H1 (cell line): ENCODE results near the gene TRIP13. TPM values are rescaled to one million over a fixed set of nuclear protein-coding genes. Genes with fewer than 3 reads are reported as not detected.
A peak's percentile ranks its signal among the peaks of the same experiment; 100 is the strongest.

ENCODE experiments used
- CTCF ChIA-PET: fragments of 300-600 bp; sonication (Branson Sonifier 250); formaldehyde crosslinking; loops from one replicate; lab custom pipeline; 2021; ENCODE audit not compliant: partially characterized antibody; lab: Charles Lee
- POLR2A ChIA-PET: fragments of 300-600 bp; sonication (Branson Sonifier 250); formaldehyde crosslinking; loops from one replicate; lab custom pipeline; 2021; ENCODE audit warnings: inconsistent platforms; ENCODE audit not compliant: partially characterized antibody; lab: Charles Lee
- DNase-seq, 2 experiments: peaks; one replicate each; pipeline versions ENCODE4 v3.0.0 to v3.0.0-alpha.2; 2010 to 2022; ENCODE audit warnings: low spot score in 2 of 2, low read depth in 1 of 2, mixed read lengths in 1 of 2
- FAIRE-seq: peaks from 2 replicates; lab custom pipeline; 2011; peaks lifted over from hg19 to GRCh38; lab: Jason Lieb, UNC
- H2AFZ ChIP-seq: 2 replicates; pipeline ENCODE4 v1.8.1; 2012; ENCODE audit warnings: low read length, inconsistent platforms
- H2AK5ac ChIP-seq: 2 replicates; pipeline ENCODE4 v1.6.1; 2013; ENCODE audit warnings: low read depth, low read length
- H2BK120ac ChIP-seq: replicated peaks from 2 replicates; pipeline ENCODE3; 2013; ENCODE audit warnings: low read depth, low read length, inconsistent platforms
- H2BK12ac ChIP-seq: 2 replicates; pipeline ENCODE4 v1.6.1; 2013; ENCODE audit warnings: low read depth, low read length
- H2BK15ac ChIP-seq: 2 replicates; pipeline ENCODE4 v1.6.1; 2013; ENCODE audit warnings: low read length
- H2BK20ac ChIP-seq: 2 replicates; pipeline ENCODE4 v1.6.1; 2013; ENCODE audit warnings: low read length
- H2BK5ac ChIP-seq: 2 replicates; pipeline ENCODE4 v1.6.1; 2013; ENCODE audit warnings: low read depth, low read length
- H3K14ac ChIP-seq: 2 replicates; pipeline ENCODE4 v1.6.1; 2013; ENCODE audit warnings: inconsistent platforms; ENCODE audit not compliant: insufficient read length
- H3K18ac ChIP-seq: 2 replicates; pipeline ENCODE4 v1.6.1; 2013; ENCODE audit warnings: low read length; ENCODE audit errors: extremely low read depth
- H3K23ac ChIP-seq: 2 replicates; pipeline ENCODE4 v1.6.1; 2013; ENCODE audit warnings: inconsistent platforms; ENCODE audit not compliant: insufficient read length
- H3K23me2 ChIP-seq: 2 replicates; pipeline ENCODE4 v1.6.1; 2013; ENCODE audit warnings: low read depth, low read length
- H3K27ac ChIP-seq: 2 replicates; pipeline ENCODE4 v1.6.1; 2011; ENCODE audit warnings: low read depth, low read length, inconsistent platforms
- H3K27me3 ChIP-seq, 4 experiments: replicated peaks in 1 of 4; 1 replicate in 1 of 4; 2 replicates in 3 of 4; pipeline versions ENCODE4 v1.6.1 to v1.8.1; 2011 to 2013; ENCODE audit warnings: low read length in 3 of 4, mild to moderate bottlenecking in 3 of 4, inconsistent platforms in 2 of 4, mixed read lengths in 2 of 4, moderate library complexity in 1 of 4; ENCODE audit not compliant: control insufficient read depth in 3 of 4, insufficient read depth in 3 of 4; ENCODE audit errors: extremely low read depth in 1 of 4
- H3K36me3 ChIP-seq, 4 experiments: 2 replicates each; pipeline versions ENCODE4 v1.6.1 to v1.8.1; 2011 to 2013; ENCODE audit warnings: mild to moderate bottlenecking in 4 of 4, low read length in 3 of 4, moderate library complexity in 2 of 4, control low read depth in 1 of 4, inconsistent platforms in 1 of 4; ENCODE audit not compliant: insufficient read depth in 4 of 4, control insufficient read depth in 2 of 4
- H3K4ac ChIP-seq: replicated peaks from 2 replicates; pipeline ENCODE3; 2013; ENCODE audit warnings: low read length, low read depth, mixed read lengths, inconsistent platforms; ENCODE audit not compliant: insufficient read length
- H3K4me1 ChIP-seq, 4 experiments: replicated peaks in 1 of 4; 1 replicate in 1 of 4; 2 replicates in 3 of 4; pipeline versions ENCODE4 v1.6.1 to v1.8.1; 2011 to 2013; ENCODE audit warnings: low read length in 3 of 4, inconsistent platforms in 2 of 4, mixed read lengths in 1 of 4; ENCODE audit not compliant: insufficient read depth in 4 of 4, control insufficient read depth in 3 of 4
- H3K4me2 ChIP-seq, 2 experiments: 2 replicates each; pipeline versions ENCODE4 v1.6.1 to v1.8.1; 2011 to 2013; ENCODE audit warnings: low read depth in 2 of 2, low read length in 2 of 2, control low read depth in 1 of 2, inconsistent platforms in 1 of 2, mild to moderate bottlenecking in 1 of 2; ENCODE audit not compliant: insufficient read depth in 1 of 2
- H3K4me3 ChIP-seq, 4 experiments: fragments of 200-600, 300-600 bp in 1 of 4; sonication (generic), shearing (Covaris generic), sonication (Bioruptor Twin) in 1 of 4; 2 replicates each; pipeline versions ENCODE4 v1.5.1 to v1.8.1; 2011 to 2016; ENCODE audit warnings: low read length in 4 of 4, low read depth in 3 of 4, control low read depth in 2 of 4, inconsistent platforms in 2 of 4, mild to moderate bottlenecking in 2 of 4, mixed read lengths in 1 of 4, moderate library complexity in 1 of 4; ENCODE audit not compliant: insufficient read depth in 2 of 4; ENCODE audit errors: extremely low read depth in 1 of 4
- H3K56ac ChIP-seq: replicated peaks from 2 replicates; pipeline ENCODE3; 2013; ENCODE audit warnings: low read depth, mild to moderate bottlenecking, mixed read lengths, low read length, inconsistent platforms; ENCODE audit not compliant: insufficient read length
- H3K79me1 ChIP-seq: 2 replicates; pipeline ENCODE4 v1.6.1; 2013; ENCODE audit warnings: low read depth, low read length, control low read depth
- H3K79me2 ChIP-seq, 2 experiments: 2 replicates each; pipeline versions ENCODE4 v1.6.1 to v1.8.1; 2012 to 2013; ENCODE audit warnings: low read length in 2 of 2, mild to moderate bottlenecking in 2 of 2, inconsistent platforms in 1 of 2; ENCODE audit not compliant: insufficient read depth in 2 of 2, control insufficient read depth in 1 of 2
- H3K9ac ChIP-seq, 4 experiments: replicated peaks in 1 of 4; 1 replicate in 1 of 4; 2 replicates in 3 of 4; pipeline versions ENCODE4 v1.6.1 to v1.8.1; 2011 to 2013; ENCODE audit warnings: low read depth in 3 of 4, low read length in 3 of 4, control low read depth in 2 of 4, mild to moderate bottlenecking in 2 of 4, moderate library complexity in 2 of 4, inconsistent platforms in 1 of 4; ENCODE audit errors: extremely low read depth in 1 of 4
- H3K9me3 ChIP-seq, 2 experiments: 2 replicates each; pipeline versions ENCODE4 v1.6.1 to v1.8.1; 2012 to 2013; ENCODE audit warnings: mild to moderate bottlenecking in 2 of 2, moderate library complexity in 2 of 2, control low read depth in 1 of 2, inconsistent platforms in 1 of 2, low read depth in 1 of 2, low read length in 1 of 2, mixed read lengths in 1 of 2; ENCODE audit not compliant: insufficient read depth in 2 of 2
- H4K20me1 ChIP-seq, 2 experiments: replicated peaks in 1 of 2; 2 replicates each; pipeline versions ENCODE3 to v1.8.1; 2011 to 2013; ENCODE audit warnings: inconsistent platforms in 2 of 2, low read length in 2 of 2, mild to moderate bottlenecking in 1 of 2; ENCODE audit not compliant: insufficient read depth in 2 of 2, control insufficient read depth in 1 of 2
- H4K5ac ChIP-seq: 2 replicates; pipeline ENCODE4 v1.6.1; 2013; ENCODE audit warnings: low read length, low read depth, mixed read lengths, inconsistent platforms; ENCODE audit not compliant: insufficient read length
- H4K8ac ChIP-seq: 2 replicates; pipeline ENCODE4 v1.8.0; 2013; ENCODE audit warnings: mild to moderate bottlenecking, moderate library complexity, low read length, inconsistent platforms; ENCODE audit not compliant: insufficient read depth; ENCODE audit errors: extremely low read depth
- H4K91ac ChIP-seq: replicated peaks from 2 replicates; pipeline ENCODE3; 2013; ENCODE audit warnings: low read length, mixed read lengths, inconsistent platforms; ENCODE audit not compliant: insufficient read length
- EP300 ChIP-seq, 2 experiments: IDR thresholded peaks; 1 replicate in 1 of 2; 2 replicates in 1 of 2; pipeline ENCODE4 v1.6.1; 2011 to 2012; ENCODE audit warnings: low read depth in 2 of 2, low read length in 2 of 2, mild to moderate bottlenecking in 2 of 2, borderline replicate concordance in 1 of 2, inconsistent platforms in 1 of 2, moderate library complexity in 1 of 2
- EZH2 ChIP-seq: fragments of 200-600 bp; sonication (generic); IDR thresholded peaks from 2 replicates; pipeline ENCODE4 v1.7.1; 2012; ENCODE audit warnings: low read depth, mild to moderate bottlenecking, moderate library complexity, low read length, inconsistent platforms; ENCODE audit not compliant: severe bottlenecking
- GTF2F1 ChIP-seq: IDR thresholded peaks from 2 replicates; pipeline ENCODE4 v1.6.1; 2012; ENCODE audit warnings: low read depth, low read length, improper control_type of control experiment, borderline replicate concordance
- SIX5 ChIP-seq: IDR thresholded peaks from 2 replicates; pipeline ENCODE4 v1.6.1; 2011; ENCODE audit warnings: mild to moderate bottlenecking, low read depth, low read length
- SP1 ChIP-seq: IDR thresholded peaks from 2 replicates; pipeline ENCODE4 v1.6.1; 2011; ENCODE audit warnings: low read depth, low read length
- WGBS, 2 experiments: shearing (Covaris generic) in 1 of 2; methylation state at CpG; one replicate each; pipeline versions ENCODE4 v1.1.6 to v1.1.7; 2013 to 2015; ENCODE audit warnings: low lambda C conversion rate in 2 of 2, mixed read lengths in 2 of 2, inconsistent platforms in 1 of 2, low coverage in 1 of 2, missing lambda C conversion rate in 1 of 2; ENCODE audit not compliant: insufficient replicate concordance in 2 of 2, insufficient coverage in 1 of 2, insufficient read length in 1 of 2; ENCODE audit errors: extremely low coverage in 1 of 2, missing lambda C conversion rate in 1 of 2; 5-methylcytosine and 5-hydroxymethylcytosine counted together
- polyA plus RNA-seq, 7 experiments: library from polyadenylated mRNA; depleted of rRNA in 3 of 7; stranded (reverse) in 5 of 7; unstranded in 2 of 7; fragments of >200 nt in 5 of 7; fragments of 200-250 nt in 2 of 7; gene quantifications; 1 replicate in 5 of 7; 2 replicates in 1 of 7; 4 replicates in 1 of 7; pipeline versions ENCODE4 v1.2.1 to v1.2.3, GENCODE V29; 2011 to 2013; ENCODE audit warnings: missing spikeins in 2 of 7, mixed read lengths in 2 of 7
- total RNA-seq: library from RNA; stranded (reverse); fragmentation: NEBNext Ultra II Directional; extraction: Animal tissue kit (Norgen Biotek cat#: 25700); gene quantifications from 2 replicates; pipeline ENCODE4 v1.2.1, GENCODE V29; 2021

Gene TRIP13
- total and polyA plus RNA-seq, 2 of the 8 experiments (the other 6 are each of a cell fraction or from before 2014, with no cell fraction given), result 20.0 to 39.2 TPM

DNA sequence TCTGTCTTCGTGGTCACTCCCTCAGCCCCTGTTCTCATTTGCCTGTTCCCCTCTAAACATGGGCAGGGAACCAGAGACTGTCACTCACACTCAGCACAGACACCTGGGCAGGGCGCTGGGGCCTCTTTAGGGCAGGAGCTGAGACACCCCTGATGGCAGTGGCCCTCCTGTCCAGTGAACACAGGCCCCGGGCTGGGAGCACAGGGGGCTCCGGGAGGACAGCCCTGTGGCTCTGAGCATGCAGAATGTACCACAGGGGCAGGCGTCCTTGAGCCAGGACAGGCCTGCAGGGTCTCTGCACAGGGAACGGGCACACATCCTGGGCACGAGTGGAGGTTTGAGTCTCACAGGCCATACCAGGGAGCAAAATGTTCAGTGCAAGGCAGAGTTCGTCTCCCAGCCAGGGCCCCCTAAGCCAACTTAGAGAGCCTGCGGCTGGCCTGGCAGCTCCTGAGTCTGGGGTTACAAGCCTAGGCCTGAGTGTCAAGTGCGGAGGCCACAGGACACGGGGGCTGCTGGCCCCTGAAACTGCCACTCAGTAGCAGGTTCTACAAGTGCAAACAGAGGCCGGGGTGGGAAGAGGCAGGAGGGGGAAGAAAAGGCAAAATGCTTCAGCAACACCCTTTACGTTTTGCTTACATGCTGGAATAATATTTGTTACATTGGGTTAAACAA is 60.0 kb downstream of the TRIP13 start:
- H3K4me1 ChIP-seq, result no peaks in the 10 kb centered on the region
- no peaks in the 10 kb centered on the region for H3K36me3 ChIP-seq
- H3K4me2 ChIP-seq, result no peak overlapping the region
- no peaks in the 10 kb centered on the region for H3K23me2 ChIP-seq
- no peak overlapping the region for H4K5ac ChIP-seq
- H3K27me3 ChIP-seq, result no peaks in the 10 kb centered on the region
- 93% methylated on average over 13 of the region's 13 CpGs; no CpG with 5 or more reads in 1 of the 2 experiments for WGBS, 2 experiments
- no peak overlapping the region for H3K27ac ChIP-seq
- H2BK12ac ChIP-seq, result no peak overlapping the region
- H4K91ac ChIP-seq, result no peak overlapping the region
- no peak overlapping the region for H3K4me3 ChIP-seq
- no peak overlapping the region for H3K56ac ChIP-seq
- H3K79me1 ChIP-seq, result no peaks in the 10 kb centered on the region
- ChIA-PET CTCF (interaction anchor here (1.2 to 1.6 kb wide), 4 partner anchors 29 to 220 kb away, joined by 3 to 5 read pairs (median 4); no protein-coding TSS in a partner anchor), POLR2A (no interaction called here)
- H2BK5ac ChIP-seq, result no peak overlapping the region
- H3K4ac ChIP-seq, result no peak overlapping the region
- no peaks in the 10 kb centered on the region for H4K20me1 ChIP-seq
- H2BK20ac ChIP-seq, result no peak overlapping the region
- H4K8ac ChIP-seq, result peak overlapping the region; percentile 86
- H3K23ac ChIP-seq, result no peak overlapping the region
- H3K14ac ChIP-seq, result no peak overlapping the region
- H2BK120ac ChIP-seq, result no peak overlapping the region
- no peak overlapping the region for H3K18ac ChIP-seq
- no peak overlapping the region for H2BK15ac ChIP-seq
- H2AFZ ChIP-seq, result no peak overlapping the region
- DNase-seq (no peak), FAIRE-seq (no peak)
- H3K9ac ChIP-seq, result no peak overlapping the region
- no peak overlapping the region for H2AK5ac ChIP-seq
- H3K9me3 ChIP-seq, result no peaks in the 10 kb centered on the region
- no peaks in the 10 kb centered on the region for H3K79me2 ChIP-seq
- TF ChIP-seq SP1 (no peak), EZH2 (no peak), GTF2F1 (no peak), EP300 (IDR thresholded peaks at IDR 0.05; ENCODE audit: borderline replicate concordance in 1 of 2, low read depth in 2 of 2, low read length in 2 of 2) (no peak), SIX5 (no peak)
